Keratinocyte (primary cell): Measurements from ENCODE around the gene ACADVL.

Experiments used
- EZH2 ChIP-seq: IDR thresholded peaks from one replicate; pipeline ENCODE4 v1.6.1; 2012; ENCODE audit warnings: inconsistent platforms, mild to moderate bottlenecking, low read length, moderate library complexity
- TF ChIP-seq, protein P1 (sequence below), 3 experiments: IDR thresholded peaks in 1 of 3; conservative IDR thresholded peaks in 1 of 3; optimal IDR thresholded peaks in 1 of 3; 2 replicates in 2 of 3; 3 replicates in 1 of 3; pipeline versions ENCODE3 to v1.5.1; 2011; ENCODE audit warnings: low read length in 3 of 3, mild to moderate bottlenecking in 3 of 3, moderate library complexity in 2 of 3, control low read depth in 1 of 3, inconsistent platforms in 1 of 3; ENCODE audit not compliant: insufficient read depth in 2 of 3; ENCODE audit errors: extremely low read depth in 1 of 3

DNA sequence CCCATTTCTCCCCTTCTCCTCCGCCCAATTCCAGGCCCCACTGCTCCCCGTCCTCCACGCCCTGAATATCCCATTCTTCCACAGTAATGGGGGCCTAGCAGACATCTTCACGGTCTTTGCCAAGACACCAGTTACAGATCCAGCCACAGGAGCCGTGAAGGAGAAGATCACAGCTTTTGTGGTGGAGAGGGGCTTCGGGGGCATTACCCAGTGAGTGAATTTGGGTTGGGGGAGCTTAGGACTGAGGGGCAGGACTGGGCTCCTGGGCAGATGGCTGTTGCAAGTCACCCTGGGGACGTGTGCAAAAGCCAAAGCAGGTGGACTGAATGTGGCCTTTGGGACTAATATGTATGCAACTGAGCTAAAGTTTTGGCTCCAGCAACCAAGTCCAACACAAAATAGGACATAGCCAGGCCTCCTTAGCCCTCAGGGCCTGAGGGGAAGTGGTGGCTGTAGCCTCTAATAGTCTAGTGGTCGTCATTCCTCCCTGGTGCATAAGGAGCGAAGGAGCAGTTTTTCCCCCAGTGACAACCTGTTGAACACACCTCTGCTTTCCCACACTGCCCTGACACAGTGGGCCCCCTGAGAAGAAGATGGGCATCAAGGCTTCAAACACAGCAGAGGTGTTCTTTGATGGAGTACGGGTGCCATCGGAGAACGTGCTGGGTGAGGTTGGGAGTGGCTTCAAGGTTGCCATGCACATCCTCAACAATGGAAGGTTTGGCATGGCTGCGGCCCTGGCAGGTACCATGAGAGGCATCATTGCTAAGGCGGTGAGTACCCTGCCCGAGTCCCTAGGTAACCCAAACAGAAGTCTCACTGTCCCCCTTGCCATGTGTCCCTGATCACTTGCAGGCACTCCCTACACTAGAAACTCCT lies 2.6 kb downstream of the ACADVL start:
- TF ChIP-seq, protein P1, sequence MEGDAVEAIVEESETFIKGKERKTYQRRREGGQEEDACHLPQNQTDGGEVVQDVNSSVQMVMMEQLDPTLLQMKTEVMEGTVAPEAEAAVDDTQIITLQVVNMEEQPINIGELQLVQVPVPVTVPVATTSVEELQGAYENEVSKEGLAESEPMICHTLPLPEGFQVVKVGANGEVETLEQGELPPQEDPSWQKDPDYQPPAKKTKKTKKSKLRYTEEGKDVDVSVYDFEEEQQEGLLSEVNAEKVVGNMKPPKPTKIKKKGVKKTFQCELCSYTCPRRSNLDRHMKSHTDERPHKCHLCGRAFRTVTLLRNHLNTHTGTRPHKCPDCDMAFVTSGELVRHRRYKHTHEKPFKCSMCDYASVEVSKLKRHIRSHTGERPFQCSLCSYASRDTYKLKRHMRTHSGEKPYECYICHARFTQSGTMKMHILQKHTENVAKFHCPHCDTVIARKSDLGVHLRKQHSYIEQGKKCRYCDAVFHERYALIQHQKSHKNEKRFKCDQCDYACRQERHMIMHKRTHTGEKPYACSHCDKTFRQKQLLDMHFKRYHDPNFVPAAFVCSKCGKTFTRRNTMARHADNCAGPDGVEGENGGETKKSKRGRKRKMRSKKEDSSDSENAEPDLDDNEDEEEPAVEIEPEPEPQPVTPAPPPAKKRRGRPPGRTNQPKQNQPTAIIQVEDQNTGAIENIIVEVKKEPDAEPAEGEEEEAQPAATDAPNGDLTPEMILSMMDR (optimal IDR thresholded peaks at IDR 0.05 in 1 of 3, IDR thresholded peaks at IDR 0.05 in 1 of 3, conservative IDR thresholded peaks at IDR 0.05 in 1 of 3; ENCODE audit: extremely low read depth in 1 of 3, insufficient read depth in 2 of 3, low read length in 3 of 3): no peak
- TF ChIP-seq EZH2: no peak
